NB4 (cell line): ENCODE data around the gene TAS1R3.

ENCODE experiments used
- DNase-seq: peaks from one replicate; pipeline ENCODE4 v3.0.0; 2010; ENCODE audit warnings: low read depth
- H3K4me3 ChIP-seq: one replicate; pipeline ENCODE4 v1.5.1; 2011; ENCODE audit warnings: mild to moderate bottlenecking, low read depth, low read length, moderate library complexity
- CTCF ChIP-seq: IDR thresholded peaks from one replicate; pipeline ENCODE4 v1.5.1; 2012; ENCODE audit warnings: low read depth, low read length
- MAX ChIP-seq: IDR thresholded peaks from 2 replicates; pipeline ENCODE4 v1.6.1; 2011; ENCODE audit warnings: low read depth, low read length
- MYC ChIP-seq: IDR thresholded peaks from 2 replicates; pipeline ENCODE4 v1.6.1; 2011; ENCODE audit warnings: low read depth, low read length
- POLR2A ChIP-seq: IDR thresholded peaks from 2 replicates; pipeline ENCODE4 v1.6.1; 2011; ENCODE audit warnings: mild to moderate bottlenecking; ENCODE audit not compliant: insufficient read length; ENCODE audit errors: extremely low read depth

TAS1R3 gene

GRCh38 chr1:1360506-1361169 lies 29.6 kb downstream of the TAS1R3 start:
- no peak overlapping the region for H3K4me3 ChIP-seq
- TF ChIP-seq MAX (no peak), POLR2A (no peak), MYC (no peak), CTCF (no peak)
- DNase-seq, result no peak

GRCh38 chr1:1361233-1361981 lies 30.3 kb downstream of the TAS1R3 start:
- H3K4me3 ChIP-seq, result no peak overlapping the region
- DNase-seq, result no peak
- no peak for TF ChIP-seq CTCF
- no peak for TF ChIP-seq MYC
- no peak for TF ChIP-seq POLR2A
- TF ChIP-seq MAX, result no peak

GRCh38 chr1:1361982-1362423 lies 30.9 kb downstream of the TAS1R3 start:
- H3K4me3 ChIP-seq, result no peak overlapping the region
- no peak for DNase-seq
- TF ChIP-seq MAX, result no peak
- no peak for TF ChIP-seq CTCF
- TF ChIP-seq MYC, result no peak
- TF ChIP-seq POLR2A, result no peak

- no peak overlapping the region for H3K4me3 ChIP-seq
- no peak for TF ChIP-seq MYC
- no peak for TF ChIP-seq MAX
- DNase-seq, result no peak
Observed at GRCh38 chr1:1364266-1364665, 33.2 kb downstream of the TAS1R3 start.

- no peak for DNase-seq
- TF ChIP-seq POLR2A, result no peak
- TF ChIP-seq MAX, result no peak
- TF ChIP-seq CTCF, result no peak
- no peak for TF ChIP-seq MYC
Observed at GRCh38 chr1:1365875-1366698, 35.0 kb downstream of the TAS1R3 start.

More at GRCh38 chr1:1365875-1366698, 35.0 kb downstream of the TAS1R3 start:
- no peak overlapping the region for H3K4me3 ChIP-seq
